ENCODE data around the gene MRC2.

The MRC2 gene, protein sequence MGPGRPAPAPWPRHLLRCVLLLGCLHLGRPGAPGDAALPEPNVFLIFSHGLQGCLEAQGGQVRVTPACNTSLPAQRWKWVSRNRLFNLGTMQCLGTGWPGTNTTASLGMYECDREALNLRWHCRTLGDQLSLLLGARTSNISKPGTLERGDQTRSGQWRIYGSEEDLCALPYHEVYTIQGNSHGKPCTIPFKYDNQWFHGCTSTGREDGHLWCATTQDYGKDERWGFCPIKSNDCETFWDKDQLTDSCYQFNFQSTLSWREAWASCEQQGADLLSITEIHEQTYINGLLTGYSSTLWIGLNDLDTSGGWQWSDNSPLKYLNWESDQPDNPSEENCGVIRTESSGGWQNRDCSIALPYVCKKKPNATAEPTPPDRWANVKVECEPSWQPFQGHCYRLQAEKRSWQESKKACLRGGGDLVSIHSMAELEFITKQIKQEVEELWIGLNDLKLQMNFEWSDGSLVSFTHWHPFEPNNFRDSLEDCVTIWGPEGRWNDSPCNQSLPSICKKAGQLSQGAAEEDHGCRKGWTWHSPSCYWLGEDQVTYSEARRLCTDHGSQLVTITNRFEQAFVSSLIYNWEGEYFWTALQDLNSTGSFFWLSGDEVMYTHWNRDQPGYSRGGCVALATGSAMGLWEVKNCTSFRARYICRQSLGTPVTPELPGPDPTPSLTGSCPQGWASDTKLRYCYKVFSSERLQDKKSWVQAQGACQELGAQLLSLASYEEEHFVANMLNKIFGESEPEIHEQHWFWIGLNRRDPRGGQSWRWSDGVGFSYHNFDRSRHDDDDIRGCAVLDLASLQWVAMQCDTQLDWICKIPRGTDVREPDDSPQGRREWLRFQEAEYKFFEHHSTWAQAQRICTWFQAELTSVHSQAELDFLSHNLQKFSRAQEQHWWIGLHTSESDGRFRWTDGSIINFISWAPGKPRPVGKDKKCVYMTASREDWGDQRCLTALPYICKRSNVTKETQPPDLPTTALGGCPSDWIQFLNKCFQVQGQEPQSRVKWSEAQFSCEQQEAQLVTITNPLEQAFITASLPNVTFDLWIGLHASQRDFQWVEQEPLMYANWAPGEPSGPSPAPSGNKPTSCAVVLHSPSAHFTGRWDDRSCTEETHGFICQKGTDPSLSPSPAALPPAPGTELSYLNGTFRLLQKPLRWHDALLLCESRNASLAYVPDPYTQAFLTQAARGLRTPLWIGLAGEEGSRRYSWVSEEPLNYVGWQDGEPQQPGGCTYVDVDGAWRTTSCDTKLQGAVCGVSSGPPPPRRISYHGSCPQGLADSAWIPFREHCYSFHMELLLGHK (N-terminal part only)

DNA sequence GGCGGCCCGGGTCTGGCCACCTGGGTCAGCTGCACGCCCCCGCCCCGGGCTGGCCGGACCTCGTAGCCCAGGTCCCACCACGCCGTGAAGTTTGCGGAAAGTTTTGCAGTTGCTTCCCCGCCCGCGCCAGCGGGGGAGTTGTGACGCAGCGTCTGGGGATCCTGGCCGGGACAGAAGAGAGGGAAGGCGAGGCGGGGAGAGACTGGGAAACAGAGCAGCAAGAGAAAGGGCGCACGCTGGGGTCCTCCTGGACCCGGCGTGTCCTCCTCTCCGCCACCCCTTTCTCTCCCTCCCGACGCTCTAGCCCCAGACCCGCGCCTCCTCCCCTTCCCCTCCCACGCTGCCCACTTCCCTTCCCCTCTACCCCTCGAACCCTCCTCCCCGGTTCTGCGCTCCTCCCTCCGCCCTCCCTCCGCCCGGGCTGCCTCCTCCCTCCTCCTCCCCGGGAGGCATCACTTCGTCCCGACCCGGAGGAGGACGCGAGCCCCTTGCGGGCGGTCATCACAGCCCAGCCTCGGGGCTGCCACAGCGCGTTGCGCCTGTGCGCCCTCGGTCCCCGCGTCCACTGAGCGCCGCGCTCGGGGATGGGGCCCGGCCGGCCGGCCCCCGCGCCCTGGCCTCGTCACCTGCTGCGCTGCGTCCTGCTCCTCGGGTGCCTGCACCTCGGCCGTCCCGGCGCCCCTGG, at the start of gene MRC2:
TSS of gene MRC2 (plus strand) at position 452 of the 685 bp plus-strand sequence. CDS start at position 585, 133 bp downstream.
- TF ChIP-seq, protein P1, sequence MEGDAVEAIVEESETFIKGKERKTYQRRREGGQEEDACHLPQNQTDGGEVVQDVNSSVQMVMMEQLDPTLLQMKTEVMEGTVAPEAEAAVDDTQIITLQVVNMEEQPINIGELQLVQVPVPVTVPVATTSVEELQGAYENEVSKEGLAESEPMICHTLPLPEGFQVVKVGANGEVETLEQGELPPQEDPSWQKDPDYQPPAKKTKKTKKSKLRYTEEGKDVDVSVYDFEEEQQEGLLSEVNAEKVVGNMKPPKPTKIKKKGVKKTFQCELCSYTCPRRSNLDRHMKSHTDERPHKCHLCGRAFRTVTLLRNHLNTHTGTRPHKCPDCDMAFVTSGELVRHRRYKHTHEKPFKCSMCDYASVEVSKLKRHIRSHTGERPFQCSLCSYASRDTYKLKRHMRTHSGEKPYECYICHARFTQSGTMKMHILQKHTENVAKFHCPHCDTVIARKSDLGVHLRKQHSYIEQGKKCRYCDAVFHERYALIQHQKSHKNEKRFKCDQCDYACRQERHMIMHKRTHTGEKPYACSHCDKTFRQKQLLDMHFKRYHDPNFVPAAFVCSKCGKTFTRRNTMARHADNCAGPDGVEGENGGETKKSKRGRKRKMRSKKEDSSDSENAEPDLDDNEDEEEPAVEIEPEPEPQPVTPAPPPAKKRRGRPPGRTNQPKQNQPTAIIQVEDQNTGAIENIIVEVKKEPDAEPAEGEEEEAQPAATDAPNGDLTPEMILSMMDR (IDR thresholded peaks at IDR 0.05), result no peak
- DNase-seq, result peak; percentile 78

DNA sequence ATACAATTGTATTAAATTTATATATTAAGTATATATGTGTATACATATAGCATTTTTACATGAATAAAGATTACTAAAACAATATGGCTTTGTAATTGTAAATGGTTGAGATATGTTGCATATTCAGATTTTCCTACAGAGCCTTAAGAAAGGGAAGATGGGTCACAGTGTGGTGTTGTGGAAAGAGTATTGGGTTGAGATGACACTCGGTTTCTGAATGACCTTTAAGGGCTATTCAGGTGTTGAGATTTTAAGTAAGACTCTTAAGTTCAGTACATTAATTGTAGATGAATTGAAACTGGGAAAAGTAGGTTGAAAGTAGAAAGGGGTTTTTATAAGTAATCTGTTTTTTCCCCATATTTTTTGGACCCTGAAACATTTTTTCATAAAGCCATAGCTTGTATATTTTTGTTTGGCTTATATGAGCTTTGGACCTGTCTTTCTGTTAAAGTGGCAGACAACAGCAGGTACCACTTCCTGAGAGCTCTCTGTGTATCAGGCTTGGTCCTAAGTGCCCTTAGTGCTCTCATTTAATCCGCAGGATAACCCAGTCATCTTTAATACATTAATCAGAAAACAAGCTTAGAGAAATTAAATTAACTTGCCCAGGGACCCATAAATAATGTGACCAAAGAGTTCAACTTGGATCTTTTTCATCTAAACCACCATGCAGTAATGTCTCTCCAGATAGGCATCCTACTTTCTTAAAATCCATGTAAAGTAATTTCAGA, 48.5 kb upstream of the MRC2 start:
- Mint-ChIP-seq H3K36me3 (ENCODE audit: low read depth) (peaks cover 85% of the 10 kb centered on the region), H3K4me3 (no peak overlapping the region)

More for the DNA sequence above, at the start of gene MRC2:
- Mint-ChIP-seq H3K27me3 (ENCODE audit: low read depth, poor library complexity) (peaks cover 5% of the 10 kb centered on the region), H3K27ac (peak within 1 kb of the TSS; percentile 99), H3K36me3 (ENCODE audit: low read depth) (peaks cover 30% of the 10 kb centered on the region), H3K4me1 (peaks cover 55% of the 10 kb centered on the region), H3K9me3 (no peaks in the 10 kb centered on the region), H3K4me3 (peak within 1 kb of the TSS; percentile 97)

DNA sequence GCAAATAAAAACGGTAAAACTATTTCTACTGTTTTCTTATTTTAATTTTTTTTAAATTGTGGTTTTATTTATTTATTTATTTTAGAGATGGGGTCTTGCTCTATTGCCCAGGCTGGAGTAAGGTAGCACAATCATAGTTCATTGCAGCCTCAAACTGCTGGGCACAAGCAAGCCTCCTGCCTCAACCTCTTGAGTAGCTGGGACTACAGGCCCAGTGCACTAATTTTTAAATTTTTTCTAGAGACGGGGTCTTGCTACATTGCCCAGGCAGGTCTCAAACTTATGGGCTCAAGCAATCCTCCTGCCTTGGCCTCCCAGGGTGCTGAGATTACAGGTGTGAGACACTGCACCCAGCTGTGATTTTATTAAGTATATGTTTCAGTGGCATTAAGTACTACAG, 46.5 kb upstream of the MRC2 start:
- Mint-ChIP-seq H3K27me3 (ENCODE audit: low read depth, poor library complexity) (no peaks in the 10 kb centered on the region), H3K36me3 (ENCODE audit: low read depth) (peaks cover 71% of the 10 kb centered on the region), H3K9me3 (no peaks in the 10 kb centered on the region), H3K27ac (no peak overlapping the region), H3K4me1 (no peaks in the 10 kb centered on the region), H3K4me3 (no peak overlapping the region)
- TF ChIP-seq, protein P1 (IDR thresholded peaks at IDR 0.05), result no peak
- no peak for DNase-seq

More for the DNA sequence above, 48.5 kb upstream of the MRC2 start:
- H3K27me3 Mint-ChIP-seq (ENCODE audit: low read depth, poor library complexity), result no peaks in the 10 kb centered on the region
- DNase-seq, result no peak
- TF ChIP-seq, protein P1 (IDR thresholded peaks at IDR 0.05), result no peak
- H3K27ac Mint-ChIP-seq, result peak overlapping the region; percentile 45
- H3K9me3 Mint-ChIP-seq, result no peaks in the 10 kb centered on the region
- no peaks in the 10 kb centered on the region for H3K4me1 Mint-ChIP-seq

DNA sequence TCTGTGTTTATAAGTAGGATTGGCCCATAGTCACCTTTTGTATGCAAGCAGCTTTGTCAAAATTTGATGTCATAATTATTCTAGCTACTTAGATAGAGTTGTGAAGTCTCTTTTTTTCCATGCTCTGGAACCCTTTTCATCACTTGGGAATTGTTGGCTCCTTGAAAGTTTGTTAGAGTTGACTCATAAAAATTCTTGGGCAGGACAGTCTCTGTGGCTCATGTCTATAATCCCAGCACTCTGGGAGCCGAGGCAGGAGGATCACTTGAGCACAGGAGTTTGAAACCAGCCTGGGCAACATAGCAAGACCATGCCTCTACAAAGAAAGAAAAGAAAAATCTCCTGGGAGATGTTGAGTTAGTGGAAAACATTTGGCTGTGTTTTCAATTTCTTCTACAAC, 45.7 kb upstream of the MRC2 start:
- H3K9me3 Mint-ChIP-seq, result no peaks in the 10 kb centered on the region
- H3K27ac Mint-ChIP-seq, result no peak overlapping the region
- no peaks in the 10 kb centered on the region for H3K4me1 Mint-ChIP-seq
- no peaks in the 10 kb centered on the region for H3K27me3 Mint-ChIP-seq (ENCODE audit: low read depth, poor library complexity)
- peaks cover 63% of the 10 kb centered on the region for H3K36me3 Mint-ChIP-seq (ENCODE audit: low read depth)
- no peak overlapping the region for H3K4me3 Mint-ChIP-seq
- no peak for DNase-seq
- TF ChIP-seq, protein P1 (IDR thresholded peaks at IDR 0.05), result no peak

DNA sequence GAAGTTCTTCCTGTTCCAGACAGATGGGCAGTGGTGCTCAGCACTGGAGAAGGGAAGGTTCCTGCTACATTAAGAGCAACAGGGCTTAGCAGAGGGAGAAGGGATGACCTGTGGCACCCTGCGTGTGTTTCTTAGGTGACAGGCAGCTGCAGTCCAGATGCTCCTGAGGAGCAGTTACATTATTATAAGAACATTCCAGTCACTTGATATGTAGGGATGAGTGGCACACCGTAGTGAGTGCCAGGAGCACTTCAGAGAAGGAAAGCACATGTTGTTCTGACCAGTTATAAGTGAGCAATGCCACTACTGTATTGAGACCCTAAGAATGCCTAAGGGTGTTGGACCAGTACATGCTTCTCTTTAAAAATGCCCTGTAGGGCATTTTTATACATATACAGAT, 39.9 kb upstream of the MRC2 start:
- peaks cover 54% of the 10 kb centered on the region for H3K36me3 Mint-ChIP-seq (ENCODE audit: low read depth)
- H3K4me3 Mint-ChIP-seq, result no peak overlapping the region
- TF ChIP-seq, protein P1 (IDR thresholded peaks at IDR 0.05), result no peak
- no peaks in the 10 kb centered on the region for H3K27me3 Mint-ChIP-seq (ENCODE audit: low read depth, poor library complexity)
- H3K27ac Mint-ChIP-seq, result peak overlapping the region; percentile 81
- no peak for DNase-seq
- H3K4me1 Mint-ChIP-seq, result peaks cover 7% of the 10 kb centered on the region
- H3K9me3 Mint-ChIP-seq, result no peaks in the 10 kb centered on the region

Measured in nephron progenitor cell (in vitro differentiated cells).